GM12878 (cell line): ENCODE results near the gene CEACAM21. TPM values are rescaled to one million over a fixed set of nuclear protein-coding genes. Genes with fewer than 3 reads are reported as not detected.

Experiments
- ATF3 ChIP-seq: IDR thresholded peaks from 2 replicates; pipeline ENCODE4 v1.6.1; 2011; ENCODE audit warnings: low read depth, mild to moderate bottlenecking, low read length, moderate library complexity, borderline replicate concordance; ENCODE audit errors: extremely low read depth
- ATF7 ChIP-seq: fragments of 450-650 bp; IDR thresholded peaks from 2 replicates; pipeline ENCODE4 v1.6.1; 2016; ENCODE audit warnings: low read depth, mild to moderate bottlenecking
- BACH1 ChIP-seq: fragments of 450-650 bp; IDR thresholded peaks from 2 replicates; pipeline ENCODE4 v1.6.1; 2017; ENCODE audit warnings: mild to moderate bottlenecking, borderline replicate concordance
- BCL3 ChIP-seq: IDR thresholded peaks from 2 replicates; pipeline ENCODE4 v1.6.1; 2011; ENCODE audit warnings: borderline replicate concordance, low read depth, mild to moderate bottlenecking, moderate library complexity, low read length; ENCODE audit not compliant: insufficient read depth, poor library complexity, severe bottlenecking
- CBFB ChIP-seq: IDR thresholded peaks from 2 replicates; pipeline ENCODE4 v1.6.1; 2016; ENCODE audit warnings: antibody characterized with exemption, low read depth
- CHD2 ChIP-seq: IDR thresholded peaks from 2 replicates; pipeline ENCODE4 v1.6.1; 2011; ENCODE audit warnings: low read depth, low read length, improper control_type of control experiment, borderline replicate concordance
- ELK1 ChIP-seq: IDR thresholded peaks from 2 replicates; pipeline ENCODE4 v1.6.1; 2012; ENCODE audit warnings: low read depth, low read length, improper control_type of control experiment
- EP300 ChIP-seq, 2 experiments: fragments of 150-350 bp in 1 of 2; IDR thresholded peaks; 2 replicates each; pipeline ENCODE4 v1.6.1; 2011 to 2012; ENCODE audit warnings: low read depth in 2 of 2, low read length in 2 of 2, borderline replicate concordance in 1 of 2, improper control_type of control experiment in 1 of 2, inconsistent platforms in 1 of 2; ENCODE audit not compliant: control insufficient read depth in 1 of 2
- FOS ChIP-seq: IDR thresholded peaks from 3 replicates; pipeline ENCODE4 v1.6.1; 2011; ENCODE audit warnings: borderline replicate concordance; ENCODE audit not compliant: insufficient read length; ENCODE audit errors: extremely low read depth
- FOXM1 ChIP-seq: IDR thresholded peaks from 2 replicates; pipeline ENCODE4 v1.6.1; 2012; ENCODE audit warnings: low read depth, mild to moderate bottlenecking, inconsistent platforms, low read length, moderate library complexity
- HCFC1 ChIP-seq: fragments of 150-350 bp; IDR thresholded peaks from 2 replicates; pipeline ENCODE4 v1.6.1; 2014; ENCODE audit warnings: low read length
- HDAC2 ChIP-seq: fragments of 200-600 bp; sonication (generic); IDR thresholded peaks from 2 replicates; pipeline ENCODE4 v1.6.1; 2017
- IKZF1 ChIP-seq: fragments of 450-650 bp; conservative IDR thresholded peaks from 2 replicates; pipeline ENCODE4 v1.6.1; 2017; ENCODE audit warnings: antibody characterized with exemption, mild to moderate bottlenecking
- LARP7 ChIP-seq: fragments of 450-650 bp; IDR thresholded peaks from 2 replicates; pipeline ENCODE4 v1.6.1; 2017; ENCODE audit warnings: mild to moderate bottlenecking
- MTA3 ChIP-seq: IDR thresholded peaks from 2 replicates; pipeline ENCODE4 v1.6.1; 2012; ENCODE audit warnings: low read length, inconsistent platforms, borderline replicate concordance
- NBN ChIP-seq: fragments of 450-650 bp; IDR thresholded peaks from 2 replicates; pipeline ENCODE4 v1.6.1; 2016
- NFYB ChIP-seq: IDR thresholded peaks from 2 replicates; pipeline ENCODE4 v1.6.1; 2011; ENCODE audit warnings: low read depth, mild to moderate bottlenecking, low read length, improper control_type of control experiment, moderate library complexity; ENCODE audit not compliant: insufficient read depth
- PAX5 ChIP-seq: IDR thresholded peaks from 2 replicates; pipeline ENCODE4 v1.6.1; 2011; ENCODE audit warnings: low read depth, low read length, borderline replicate concordance
- RB1 ChIP-seq: fragments of 450-650 bp; formaldehyde crosslinking; IDR thresholded peaks from 2 replicates; pipeline ENCODE4 v1.6.1; 2017; ENCODE audit warnings: mild to moderate bottlenecking, borderline replicate concordance
- RBBP5 ChIP-seq: fragments of 200-600 bp; sonication (generic); conservative IDR thresholded peaks from 2 replicates; pipeline ENCODE4 v1.6.1; 2016
- SIN3A ChIP-seq: IDR thresholded peaks from 2 replicates; pipeline ENCODE4 v1.6.1; 2012; ENCODE audit warnings: low read depth, low read length, improper control_type of control experiment
- SPI1 ChIP-seq: IDR thresholded peaks from 2 replicates; pipeline ENCODE4 v1.6.1; 2011; ENCODE audit warnings: low read depth, mild to moderate bottlenecking, low read length, moderate library complexity, borderline replicate concordance; ENCODE audit not compliant: insufficient read depth
- SUZ12 ChIP-seq: fragments of 200-600 bp; sonication (generic); IDR thresholded peaks from one replicate; pipeline ENCODE4 v1.6.1; 2018; ENCODE audit warnings: antibody characterized with exemption, mild to moderate bottlenecking; ENCODE audit not compliant: unreplicated experiment
- WRNIP1 ChIP-seq: IDR thresholded peaks from 2 replicates; pipeline ENCODE4 v1.6.1; 2011; ENCODE audit warnings: low read depth, low read length, improper control_type of control experiment, borderline replicate concordance
- ZBTB4 ChIP-seq: fragments of 450-650 bp; formaldehyde crosslinking; IDR thresholded peaks from 2 replicates; pipeline ENCODE4 v1.4.0; 2022; ENCODE audit warnings: mild to moderate bottlenecking, moderate library complexity
- polyA plus RNA-seq, 11 experiments: library from polyadenylated mRNA; depleted of rRNA in 4 of 11; unstranded in 6 of 11; stranded (reverse) in 5 of 11; fragments of >200 nt; fragmentation: Nextera tagmentation in 4 of 11; fragmentation: Illumina TruSeq in 1 of 11; extraction: Ambion mirVana in 4 of 11; extraction: Trizol in 1 of 11; gene quantifications; 1 replicate in 1 of 11; 2 replicates in 10 of 11; pipeline versions ENCODE4 v1.2.1 to v1.2.3, GENCODE V29; 2011 to 2016; ENCODE audit warnings: inconsistent platforms in 2 of 11, missing spikeins in 2 of 11, low read depth in 1 of 11
- total RNA-seq, 4 experiments: library from RNA; depleted of rRNA in 3 of 4; stranded (reverse); fragments of >200 nt in 3 of 4; fragmentation: Illumina TruSeq in 1 of 4; extraction: Trizol in 1 of 4; gene quantifications; 2 replicates each; pipeline versions ENCODE4 v1.2.1 to v1.2.3, GENCODE V29; 2013 to 2021

Gene CEACAM21
- total and polyA plus RNA-seq, 10 of the 15 experiments (the other 5 are each of a cell fraction or from before 2014, with no cell fraction given): 0.87 to 13.6 (median 8.1) TPM

- peak; percentile 34; the same call in 1 of the 2 replicates for TF ChIP-seq IKZF1
- no peak for TF ChIP-seq RBBP5
- TF ChIP-seq ZBTB4: no peak
- no peak for TF ChIP-seq SUZ12
- TF ChIP-seq LARP7: no peak
- TF ChIP-seq ELK1: no peak
- TF ChIP-seq EP300 (IDR thresholded peaks at IDR 0.05; ENCODE audit: borderline replicate concordance in 1 of 2, control insufficient read depth in 1 of 2, low read depth in 2 of 2, low read length in 2 of 2): no peak
- no peak for TF ChIP-seq BCL3
- no peak for TF ChIP-seq WRNIP1
- no peak for TF ChIP-seq SIN3A
- TF ChIP-seq BACH1: no peak
- TF ChIP-seq ATF3: no peak
- no peak for TF ChIP-seq PAX5
- no peak for TF ChIP-seq CHD2
- peak; percentile 46; the same call in 1 of the 2 replicates for TF ChIP-seq CBFB
- TF ChIP-seq SPI1: peak; percentile 64; the same call in 1 of the 2 replicates
- no peak for TF ChIP-seq NFYB
- TF ChIP-seq FOXM1: no peak
- TF ChIP-seq RB1: no peak
- TF ChIP-seq MTA3: peak; percentile 29; the same call in 1 of the 2 replicates
- no peak for TF ChIP-seq HDAC2
- TF ChIP-seq ATF7: peak; percentile 63; the same call in 1 of the 2 replicates
- TF ChIP-seq FOS: no peak
- TF ChIP-seq NBN: no peak
- TF ChIP-seq HCFC1: no peak
Measured at GRCh38 chr19:41531438-41532311, 44.3 kb upstream of the CEACAM21 start (continued).
